Muscle of arm (tissue), 12 donors: ENCODE data around the gene PAX7. TPM values are rescaled to one million over a fixed set of nuclear protein-coding genes. Genes with fewer than 3 reads are reported as not detected.
"Not testable (repeated sequence)": the region's sequence is repeated elsewhere in the genome, so short reads cannot be mapped to it uniquely, and the experiment has no call there.

Experiments
- DNase-seq: peaks from one replicate; pipeline ENCODE4 v3.0.0-alpha.2; 2013
- polyA plus RNA-seq, 12 donors: library from polyadenylated mRNA; unstranded; fragments of 120-200 nt; gene quantifications; one replicate each; pipeline ENCODE4 v1.2.1, GENCODE V29; 2013; ENCODE audit not compliant: insufficient read length in 12 of 12

PAX7 gene
- polyA plus RNA-seq, 12 donors, result 22.9 to 64.5 (median 50.3) TPM; not detected in 1

DNA sequence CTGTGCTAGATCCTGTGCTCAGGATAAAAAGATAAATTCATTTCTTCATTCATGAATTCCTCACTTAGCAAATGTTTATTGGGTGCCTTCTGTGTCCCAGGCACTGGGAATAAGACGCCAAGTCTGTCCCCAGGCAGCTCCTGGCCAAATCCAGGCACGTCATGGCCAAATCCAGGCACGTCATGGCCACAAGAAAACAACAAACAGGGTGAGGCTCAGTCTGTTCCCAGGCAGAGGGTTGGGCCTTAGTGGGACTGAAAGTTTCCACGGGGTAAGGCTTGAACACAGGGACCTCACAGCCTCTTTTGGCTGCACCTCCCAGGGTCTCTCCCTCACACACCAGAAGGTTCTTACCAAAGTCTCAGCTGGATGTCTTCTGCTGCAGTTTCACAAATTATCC, 95.7 kb downstream of the PAX7 start:
- no peak for DNase-seq

- DNase-seq, result no peak
Observed at GRCh38 chr1:18727956-18728355, 97.3 kb downstream of the PAX7 start.

GRCh38 chr1:18730321-18730720, 99.7 kb downstream of the PAX7 start:
- DNase-seq, result no peak

DNA sequence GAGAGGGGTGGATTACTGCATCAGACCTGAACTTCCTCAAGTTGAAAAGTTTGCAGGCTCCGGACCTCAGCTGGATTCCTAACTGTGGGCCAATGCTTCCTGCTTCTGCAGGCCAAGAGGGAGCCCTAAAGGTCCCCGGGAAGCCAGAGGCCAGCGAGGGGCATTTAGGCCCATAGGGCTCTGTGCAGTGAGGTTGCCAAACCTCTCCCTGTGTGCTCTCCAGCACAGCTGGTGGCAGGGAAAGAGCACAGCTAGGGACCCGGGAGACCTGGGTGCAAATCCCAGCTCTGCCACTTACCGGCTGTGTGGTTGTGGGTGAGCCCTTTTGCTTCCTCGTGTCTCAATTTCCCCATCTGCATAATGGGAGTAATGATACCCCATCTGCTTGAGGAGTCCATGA, 100.5 kb downstream of the PAX7 start:
- no peak for DNase-seq

DNA sequence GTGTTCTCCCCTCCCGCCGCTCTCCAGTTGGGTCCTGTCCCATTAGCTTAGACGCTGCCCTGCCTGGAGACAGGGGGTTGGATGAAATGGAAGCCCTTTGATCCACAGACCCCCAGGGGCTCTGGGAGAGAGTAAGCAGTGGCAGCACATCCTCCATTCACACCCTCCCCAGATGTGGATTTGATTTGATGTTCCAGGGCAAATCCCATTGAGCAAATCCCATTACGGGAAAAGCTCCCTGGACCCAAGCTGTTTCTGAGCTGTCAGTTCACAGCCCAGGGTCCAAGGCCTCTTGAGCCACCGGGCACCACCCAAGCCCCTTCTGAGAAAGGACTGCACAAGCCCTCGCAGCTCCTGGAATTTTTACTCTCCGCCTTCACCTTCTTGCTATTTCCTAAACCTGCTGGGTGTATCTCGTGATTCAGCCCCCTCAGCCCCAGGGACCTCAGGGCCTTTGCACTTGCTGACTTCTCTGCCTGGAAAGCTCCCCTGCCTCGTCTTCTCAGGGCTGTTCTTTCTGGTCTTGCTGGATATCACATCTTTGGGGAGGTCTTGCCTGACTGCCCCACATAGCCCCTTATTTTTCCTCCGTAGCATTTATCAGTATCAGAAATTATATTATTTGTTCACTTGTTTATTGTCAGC, 101.1 kb downstream of the PAX7 start:
- no peak for DNase-seq

DNA sequence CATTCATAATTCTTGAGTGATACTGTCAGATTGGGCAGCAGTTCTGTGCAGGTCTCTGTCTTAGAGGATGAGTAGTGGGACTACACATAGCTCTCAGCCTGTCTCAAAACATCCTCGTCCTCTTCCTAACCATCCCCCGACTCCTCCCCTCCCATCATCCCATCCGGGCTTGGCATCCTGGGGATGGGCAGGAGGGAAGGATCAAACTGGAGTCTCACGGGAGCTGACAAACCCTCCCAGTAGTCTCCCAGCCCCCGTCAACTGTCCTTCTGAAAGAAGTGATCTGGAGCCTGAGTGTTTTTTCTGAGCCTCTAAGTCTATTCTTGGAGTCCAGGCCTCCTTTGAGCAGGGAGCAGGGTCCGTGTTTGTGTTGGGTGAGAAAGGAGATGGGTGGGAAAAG, 102.0 kb downstream of the PAX7 start:
- DNase-seq, result no peak

DNA sequence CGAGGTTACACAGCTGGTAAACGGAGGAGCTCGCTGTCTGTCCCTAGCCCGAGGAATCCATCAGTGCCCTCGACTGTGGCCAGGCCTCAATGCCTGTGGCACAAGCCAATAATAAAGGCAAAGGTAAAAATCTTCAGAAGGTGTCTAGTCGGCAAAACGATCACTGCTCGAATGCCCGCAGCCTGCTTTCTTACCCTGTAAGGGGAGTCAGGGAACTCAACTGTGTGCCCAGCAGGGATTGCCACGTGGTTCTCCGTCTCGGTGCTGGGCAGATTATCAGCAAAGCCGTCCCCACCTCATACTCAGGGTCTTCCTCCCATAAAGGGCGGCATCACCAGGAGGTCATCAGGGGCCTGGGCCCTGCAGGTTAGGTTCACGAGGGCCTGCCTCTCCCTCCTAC, 103.4 kb downstream of the PAX7 start:
- no peak for DNase-seq

GRCh38 chr1:18734461-18735223, 104.0 kb downstream of the PAX7 start:
- DNase-seq, result no peak

DNA sequence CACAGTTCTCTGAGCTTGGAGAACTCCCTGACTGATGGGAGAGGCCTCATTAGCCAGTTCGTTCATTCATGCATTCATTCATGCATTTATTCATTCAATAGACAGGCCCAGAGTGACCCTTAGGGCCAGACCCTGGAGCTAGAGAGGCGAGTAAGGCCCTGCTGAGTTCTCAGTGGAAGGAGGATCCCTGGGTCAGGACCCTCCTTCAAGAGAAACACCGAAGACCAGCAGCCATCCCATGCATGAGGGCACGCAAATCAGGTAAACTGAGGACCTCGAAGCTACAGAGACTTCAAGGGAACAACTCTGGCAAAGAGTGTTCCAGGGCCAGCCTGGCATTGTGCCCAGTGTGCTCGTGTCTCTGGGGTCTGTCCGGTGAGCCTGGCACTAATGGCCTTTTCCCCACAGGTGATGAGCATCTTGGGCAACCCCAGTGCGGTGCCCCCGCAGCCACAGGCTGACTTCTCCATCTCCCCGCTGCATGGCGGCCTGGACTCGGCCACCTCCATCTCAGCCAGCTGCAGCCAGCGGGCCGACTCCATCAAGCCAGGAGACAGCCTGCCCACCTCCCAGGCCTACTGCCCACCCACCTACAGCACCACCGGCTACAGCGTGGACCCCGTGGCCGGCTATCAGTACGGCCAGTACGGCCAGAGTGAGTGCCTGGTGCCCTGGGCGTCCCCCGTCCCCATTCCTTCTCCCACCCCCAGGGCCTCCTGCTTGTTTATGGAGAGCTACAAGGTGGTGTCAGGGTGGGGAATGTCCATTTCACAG, 104.8 kb downstream of the PAX7 start:
- DNase-seq, result no peak

GRCh38 chr1:18736958-18737357, 106.3 kb downstream of the PAX7 start:
- no peak for DNase-seq

GRCh38 chr1:18738126-18738525, 107.5 kb downstream of the PAX7 start:
- DNase-seq, result no peak

- DNase-seq, result no peak
Observed at GRCh38 chr1:18738617-18739016, 108.0 kb downstream of the PAX7 start.

GRCh38 chr1:18739408-18739807, 108.8 kb downstream of the PAX7 start:
- no peak for DNase-seq

- DNase-seq, result no peak
Observed at GRCh38 chr1:18739897-18740296, 109.3 kb downstream of the PAX7 start.

DNA sequence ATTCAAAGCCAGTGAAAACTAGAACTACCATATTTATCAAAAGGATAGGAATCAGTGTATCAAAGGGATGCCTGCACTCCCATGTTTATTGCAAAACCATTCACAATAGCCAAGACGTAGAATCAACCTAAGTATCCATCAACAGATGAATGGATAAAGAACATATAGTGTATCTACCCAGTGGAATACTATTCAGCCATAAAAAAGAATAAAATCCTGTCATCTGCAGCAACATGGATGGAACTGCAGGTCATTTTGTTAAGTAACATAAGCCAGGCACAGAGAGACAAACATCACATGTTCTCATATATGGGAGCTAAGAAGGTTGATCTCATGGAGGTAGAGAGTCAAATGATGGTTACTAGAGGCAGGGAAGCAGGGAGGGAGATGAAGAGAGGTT, 110.0 kb downstream of the PAX7 start:
- no peak for DNase-seq

DNA sequence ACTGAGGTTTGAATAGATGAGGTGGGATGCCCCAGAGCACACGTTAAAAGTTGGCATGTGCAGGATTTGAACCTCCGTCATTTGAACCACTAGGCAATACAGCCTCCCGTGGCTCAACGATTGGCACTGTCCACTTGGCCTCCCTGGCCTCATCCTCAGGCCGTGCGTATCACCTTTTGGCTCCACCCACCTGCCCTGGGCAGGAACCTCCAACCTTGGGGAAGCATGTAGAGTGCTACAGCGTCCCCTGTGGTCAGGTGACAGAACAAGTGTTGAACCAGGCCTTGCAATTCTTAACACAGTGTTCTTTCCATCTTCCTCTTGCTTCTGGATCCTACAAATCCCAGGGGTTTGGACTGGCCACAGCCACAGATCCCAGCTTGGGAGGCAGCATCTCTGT, 112.6 kb downstream of the PAX7 start:
- DNase-seq, result no peak

DNA sequence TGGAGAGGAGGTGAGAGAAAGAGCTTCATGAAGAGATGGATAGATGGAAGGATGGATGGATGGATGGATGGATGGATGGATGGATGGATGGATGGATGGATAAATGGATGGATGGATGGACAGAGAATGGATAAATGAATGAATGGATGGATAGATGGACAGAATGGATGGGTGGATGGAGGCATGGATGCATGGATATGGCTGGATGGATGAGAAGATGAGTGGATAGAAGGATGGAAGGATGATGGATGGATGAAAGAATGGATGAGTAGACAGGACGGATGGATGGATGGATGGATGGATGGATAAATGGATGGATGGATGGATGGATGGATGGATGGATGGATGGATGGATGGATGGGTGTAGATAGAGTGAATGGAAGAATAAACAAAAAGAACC, 113.7 kb downstream of the PAX7 start:
- not testable (repeated sequence) for DNase-seq

- no peak for DNase-seq
Observed at GRCh38 chr1:18746981-18747380, 116.3 kb downstream of the PAX7 start.

GRCh38 chr1:18747671-18748070, 117.0 kb downstream of the PAX7 start:
- DNase-seq, result no peak

DNA sequence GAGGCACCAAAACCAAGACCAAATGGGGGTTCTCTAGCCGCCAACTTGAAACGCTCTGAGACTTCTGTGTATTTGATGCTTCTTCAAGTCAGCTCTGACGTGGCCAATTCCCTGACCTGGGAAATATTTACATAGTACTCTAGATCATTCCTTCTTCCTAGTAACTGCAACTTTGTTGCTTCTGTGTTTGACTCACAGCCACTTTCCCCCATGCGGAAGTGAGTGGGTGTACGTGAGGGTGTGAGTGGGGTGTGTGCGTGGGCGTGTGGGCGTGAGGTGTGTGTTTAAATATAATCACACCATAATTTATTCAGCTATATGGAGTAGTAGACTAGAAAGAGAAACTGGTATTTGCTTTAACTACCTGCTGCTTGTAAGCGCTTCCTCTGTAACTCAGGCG, 117.8 kb downstream of the PAX7 start:
- no peak for DNase-seq

GRCh38 chr1:18749569-18749968, 118.9 kb downstream of the PAX7 start:
- DNase-seq, result no peak

- no peak for DNase-seq
Observed at GRCh38 chr1:18750600-18750999, 120.0 kb downstream of the PAX7 start.

GRCh38 chr1:18751425-18751824, 120.8 kb downstream of the PAX7 start:
- DNase-seq, result no peak
